Smooth muscle cell (in vitro differentiated cells): ENCODE measurements around the gene ACOT2. TPM values are rescaled to one million over a fixed set of nuclear protein-coding genes. Genes with fewer than 3 reads are reported as not detected.

Source experiments
- DNase-seq: peaks from one replicate; lab custom pipeline; 2025; ENCODE audit not compliant: unreplicated experiment; lab: John Stamatoyannopoulos, UW
- H2AFZ ChIP-seq: fragments of 200-600 bp; sonication (generic); 2 replicates; pipeline ENCODE4 v1.6.0; 2016; ENCODE audit warnings: antibody characterized with exemption, low read depth, mild to moderate bottlenecking
- H3F3A ChIP-seq: fragments of 200-600 bp; sonication (generic); 2 replicates; pipeline ENCODE4 v1.6.0; 2017; ENCODE audit warnings: antibody characterized with exemption, low read depth
- H3K27ac ChIP-seq: fragments of 200-600 bp; sonication (generic); 2 replicates; pipeline ENCODE4 v1.5.1; 2016; ENCODE audit warnings: low read depth, mild to moderate bottlenecking
- H3K27me3 ChIP-seq: fragments of 200-600 bp; sonication (generic); 2 replicates; pipeline ENCODE4 v1.6.1; 2016; ENCODE audit warnings: low read depth, mild to moderate bottlenecking
- H3K36me3 ChIP-seq: fragments of 200-600 bp; sonication (generic); 2 replicates; pipeline ENCODE4 v1.5.1; 2016; ENCODE audit warnings: low read depth
- H3K4me1 ChIP-seq: fragments of 200-600 bp; sonication (generic); 2 replicates; pipeline ENCODE4 v1.5.1; 2016; ENCODE audit warnings: low read depth
- H3K4me2 ChIP-seq: fragments of 200-600 bp; sonication (generic); 2 replicates; pipeline ENCODE4 v1.6.0; 2016; ENCODE audit warnings: mild to moderate bottlenecking
- H3K4me3 ChIP-seq: fragments of 200-600 bp; sonication (generic); 2 replicates; pipeline ENCODE4 v1.5.1; 2016; ENCODE audit warnings: mild to moderate bottlenecking
- H3K79me2 ChIP-seq: fragments of 200-600 bp; sonication (generic); 2 replicates; pipeline ENCODE4 v1.6.0; 2016; ENCODE audit warnings: low read depth, mild to moderate bottlenecking
- H3K9ac ChIP-seq: fragments of 200-600 bp; sonication (generic); 2 replicates; pipeline ENCODE4 v1.6.0; 2016; ENCODE audit warnings: low read depth
- H3K9me3 ChIP-seq: fragments of 200-600 bp; sonication (generic); replicated peaks from 2 replicates; pipeline ENCODE4 v1.5.1; 2016; ENCODE audit warnings: low read depth
- H4K20me1 ChIP-seq: fragments of 200-600 bp; sonication (generic); 2 replicates; pipeline ENCODE4 v1.6.0; 2016; ENCODE audit warnings: low read depth
- CTCF ChIP-seq: fragments of 200-600 bp; sonication (generic); IDR thresholded peaks from 2 replicates; pipeline ENCODE4 v1.5.1; 2017; ENCODE audit warnings: borderline replicate concordance, mild to moderate bottlenecking, antibody characterized with exemption; ENCODE audit not compliant: insufficient read depth, poor library complexity, severe bottlenecking
- WGBS: methylation state at CpG from one replicate; pipeline ENCODE4 v1.1.7; 2016; ENCODE audit warnings: low lambda C conversion rate; 5-methylcytosine and 5-hydroxymethylcytosine counted together
- polyA plus RNA-seq: library from polyadenylated mRNA; unstranded; fragments of >200 nt; fragmentation: Nextera tagmentation; extraction: Ambion mirVana; gene quantifications from 2 replicates; pipeline ENCODE4 v1.2.1, GENCODE V29; 2016
- total RNA-seq: library from RNA; depleted of rRNA; stranded (reverse); fragments of >200 nt; gene quantifications from 2 replicates; pipeline ENCODE4 v1.2.3, GENCODE V29; 2014

The ACOT2 gene
- total and polyA plus RNA-seq, 2 experiments from 2014 or later: 14.7 to 20.5 TPM

- Histone ChIP-seq H4K20me1 (no peaks in the 10 kb centered on the region), H3K4me1 (no peaks in the 10 kb centered on the region), H3K79me2 (no peaks in the 10 kb centered on the region), H3K4me3 (no peak overlapping the region), H2AFZ (no peak overlapping the region), H3K27me3 (no peaks in the 10 kb centered on the region), H3K9me3 (no peaks in the 10 kb centered on the region), H3K27ac (no peak overlapping the region), H3K36me3 (no peaks in the 10 kb centered on the region), H3K9ac (no peak overlapping the region), H3F3A (no peaks in the 10 kb centered on the region), H3K4me2 (no peak overlapping the region)
- DNase-seq: no peak
- 89% methylated on average over 10 of the region's 10 CpGs for WGBS
- TF ChIP-seq CTCF: no peak
Observed at GRCh38 chr14:73620268-73620667, 51.3 kb downstream of the ACOT2 start.

GRCh38 chr14:73623504-73624054, 54.6 kb downstream of the ACOT2 start:
- 89% methylated on average over 4 of the region's 4 CpGs for WGBS
- no peak overlapping the region for H3K4me3 ChIP-seq
- H3K9me3 ChIP-seq: no peaks in the 10 kb centered on the region
- no peaks in the 10 kb centered on the region for H4K20me1 ChIP-seq
- H3K27me3 ChIP-seq: no peaks in the 10 kb centered on the region
- DNase-seq: no peak
- no peaks in the 10 kb centered on the region for H3K79me2 ChIP-seq
- no peaks in the 10 kb centered on the region for H3K36me3 ChIP-seq
- H2AFZ ChIP-seq: no peak overlapping the region
- H3F3A ChIP-seq: no peaks in the 10 kb centered on the region
- no peak overlapping the region for H3K9ac ChIP-seq
- no peak overlapping the region for H3K27ac ChIP-seq
- TF ChIP-seq CTCF: no peak
- H3K4me1 ChIP-seq: no peaks in the 10 kb centered on the region
- H3K4me2 ChIP-seq: no peak overlapping the region

Other genes with a start within 250 kb of the ACOT2 start
- 34.5 and 39.7 TPM in 2 replicates for gene NUMB, start 110.7 kb upstream of the ACOT2 start, total RNA-seq
- gene NUMB, start 110.7 kb upstream of the ACOT2 start, polyA plus RNA-seq: 54.6 and 57.4 TPM in 2 replicates
- gene RIOX1, start 78.3 kb upstream of the ACOT2 start, total RNA-seq: 2.7 and 5.7 TPM in 2 replicates
- 7.9 and 10.6 TPM in 2 replicates for gene RIOX1, start 78.3 kb upstream of the ACOT2 start, polyA plus RNA-seq
- gene ACOT1, start 32.1 kb upstream of the ACOT2 start, total RNA-seq: 7.9 and 13.1 TPM in 2 replicates
- gene ACOT1, start 32.1 kb upstream of the ACOT2 start, polyA plus RNA-seq: 4.3 and 7.3 TPM in 2 replicates
- gene HEATR4, start 10.3 kb upstream of the ACOT2 start, total RNA-seq: not detected in 2 replicates
- gene HEATR4, start 10.3 kb upstream of the ACOT2 start, polyA plus RNA-seq: 0.19 and 0.51 TPM in 2 replicates
- 0.54 and 0.94 TPM in 2 replicates for gene ACOT4, start 22.7 kb downstream of the ACOT2 start, total RNA-seq
- 0.52 and 1.0 TPM in 2 replicates for gene ACOT4, start 22.7 kb downstream of the ACOT2 start, polyA plus RNA-seq
- gene ACOT6, start 43.3 kb downstream of the ACOT2 start, total RNA-seq: not detected in 2 replicates
- 0.21 TPM in 1 of 2 replicates, not detected in the other for gene ACOT6, start 43.3 kb downstream of the ACOT2 start, polyA plus RNA-seq
- 10.4 and 32.7 TPM in 2 replicates for gene DNAL1, start 75.8 kb downstream of the ACOT2 start, total RNA-seq
- gene DNAL1, start 75.8 kb downstream of the ACOT2 start, polyA plus RNA-seq: 12.2 and 12.6 TPM in 2 replicates
- 16.5 and 22.4 TPM in 2 replicates for gene PNMA1, start 145.2 kb downstream of the ACOT2 start, total RNA-seq
- gene PNMA1, start 145.2 kb downstream of the ACOT2 start, polyA plus RNA-seq: 43.5 and 52.7 TPM in 2 replicates